HG02623 (cell line): ENCODE results near the gene NGEF.

Experiments used
- ATAC-seq: cut with Tn5 transposase; IDR thresholded peaks from one replicate; pipeline ENCODE4 v1.9.1; 2021; ENCODE audit warnings: moderate library complexity; ENCODE audit not compliant: unreplicated experiment

NGEF gene

DNA sequence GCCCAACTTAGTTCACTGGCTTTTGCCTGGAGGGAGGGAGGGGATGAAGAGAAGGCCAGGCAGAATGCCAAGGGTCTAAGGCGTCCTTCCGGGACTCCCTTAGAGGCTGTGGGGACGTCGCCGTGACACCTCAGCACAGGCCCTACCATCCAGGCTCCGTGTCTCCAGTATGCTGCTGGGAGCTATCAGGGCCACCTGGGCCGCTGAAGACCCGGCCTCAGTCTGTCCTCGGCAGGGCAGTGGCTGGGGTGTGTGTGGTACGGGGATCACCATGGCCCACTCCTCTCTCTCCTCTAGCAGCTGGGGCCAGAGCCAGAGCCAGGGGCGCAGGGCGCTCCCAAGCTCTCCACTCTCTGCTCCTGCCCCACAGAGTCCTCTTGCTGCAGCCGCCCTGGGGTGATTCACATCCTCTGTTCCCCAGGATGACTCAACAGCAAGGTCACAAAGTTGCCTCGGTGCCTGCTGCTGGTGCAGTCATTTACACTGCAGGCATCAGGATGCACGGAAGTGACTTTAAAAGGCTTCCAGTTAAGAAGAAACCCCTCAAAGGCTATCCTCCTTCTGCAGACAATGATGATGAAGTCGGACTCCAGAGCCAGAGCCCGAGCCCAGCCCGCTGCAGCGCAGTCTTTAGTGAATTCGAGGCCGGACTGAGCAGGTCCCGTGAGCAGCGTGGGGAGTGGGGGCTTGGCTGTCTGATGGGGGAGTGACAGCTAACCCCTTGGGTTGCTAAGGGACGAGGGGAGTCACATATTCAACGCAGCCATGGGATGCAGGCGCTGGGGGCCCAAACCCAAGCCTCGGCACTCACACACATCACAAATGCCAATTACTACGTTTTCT, 111.1 kb downstream of the NGEF start:
- no peak for ATAC-seq

DNA sequence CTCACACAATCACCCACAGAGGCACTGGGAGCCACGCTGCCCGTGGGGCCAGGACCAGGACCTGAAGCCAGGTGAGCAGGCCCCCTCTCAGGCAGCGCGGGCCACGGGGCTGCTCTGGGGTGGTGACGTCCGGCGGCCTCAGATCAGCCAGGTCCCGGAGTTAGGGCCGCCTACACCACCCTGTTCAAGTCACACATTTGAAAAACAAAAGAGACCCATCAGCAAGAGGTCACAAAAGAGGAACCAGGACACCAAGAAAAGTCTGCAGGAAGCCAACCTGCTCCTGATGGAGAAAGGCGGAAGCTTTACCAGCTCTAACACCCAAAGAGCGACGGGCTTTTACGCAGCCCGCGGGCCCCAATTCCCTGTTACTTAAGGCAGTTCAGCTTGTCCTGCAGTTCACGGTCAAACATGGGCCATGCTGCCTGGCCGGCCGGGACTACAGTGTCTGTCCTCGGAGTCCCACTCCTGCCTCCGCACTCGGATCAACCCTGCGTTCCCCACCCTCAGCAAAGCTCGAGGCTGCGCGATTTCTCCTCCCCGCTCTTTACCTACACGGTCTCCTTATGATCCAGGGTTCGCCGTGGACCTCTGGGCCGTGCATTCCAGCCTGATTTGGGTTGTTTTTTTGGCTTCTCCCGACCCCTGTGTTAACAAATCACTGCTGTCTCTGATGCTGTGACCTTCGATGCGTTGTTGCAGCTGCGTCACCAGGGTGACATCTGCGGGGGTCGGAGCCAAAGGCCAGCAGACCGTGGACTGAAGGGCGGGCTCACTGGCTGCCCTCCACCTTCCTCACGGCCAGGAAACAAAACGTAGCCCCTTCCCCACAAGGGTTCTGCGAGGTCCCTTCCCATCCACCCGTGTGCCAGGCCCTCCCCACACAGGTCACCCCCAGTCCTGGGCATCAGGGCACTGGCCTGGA, 112.0 kb downstream of the NGEF start:
- no peak for ATAC-seq

DNA sequence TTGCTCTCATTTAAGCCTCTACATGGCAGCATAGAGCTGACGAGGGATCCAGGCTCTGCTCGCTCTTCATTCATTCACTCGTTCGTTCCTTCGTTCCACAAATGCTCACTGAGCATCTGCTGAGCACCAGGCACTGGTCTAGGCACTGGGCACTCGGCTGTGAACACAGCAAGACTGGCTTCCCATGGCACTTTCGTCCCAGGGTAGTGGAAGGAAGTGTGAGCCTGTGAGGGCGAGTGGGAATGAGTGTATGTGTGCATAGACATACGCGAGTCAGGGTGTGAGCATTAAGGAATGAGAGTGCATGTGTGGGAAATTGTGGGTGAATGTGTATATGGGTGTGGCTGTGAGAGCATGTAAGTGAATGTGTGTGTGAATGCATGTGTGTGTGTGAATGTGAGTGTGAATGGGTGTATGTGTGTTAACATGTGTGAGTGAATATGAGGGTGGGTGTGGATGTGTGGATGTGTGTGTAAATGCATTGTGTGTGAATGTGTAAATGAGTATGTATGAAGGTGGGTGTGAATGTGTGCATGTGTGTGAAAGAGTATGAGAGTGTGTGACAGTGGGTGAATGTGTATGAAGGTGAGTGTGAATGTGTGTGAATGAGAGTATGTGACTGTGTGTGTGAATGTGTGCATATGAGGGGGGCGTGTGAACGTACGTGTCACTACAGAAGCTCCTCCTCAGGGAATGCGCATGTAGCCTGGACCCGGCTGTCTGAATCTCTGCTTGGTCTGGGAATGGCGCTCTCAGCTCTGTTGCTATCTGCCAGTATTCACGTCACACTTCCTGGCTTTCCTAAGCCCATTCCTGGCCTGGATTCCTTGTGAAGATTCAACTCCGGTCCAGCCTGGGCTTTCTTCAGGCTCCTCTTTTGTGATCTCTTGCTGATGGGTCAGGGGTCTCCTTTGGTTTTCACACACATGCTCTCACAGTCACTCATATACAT, 114.2 kb downstream of the NGEF start:
- ATAC-seq, result no peak

DNA sequence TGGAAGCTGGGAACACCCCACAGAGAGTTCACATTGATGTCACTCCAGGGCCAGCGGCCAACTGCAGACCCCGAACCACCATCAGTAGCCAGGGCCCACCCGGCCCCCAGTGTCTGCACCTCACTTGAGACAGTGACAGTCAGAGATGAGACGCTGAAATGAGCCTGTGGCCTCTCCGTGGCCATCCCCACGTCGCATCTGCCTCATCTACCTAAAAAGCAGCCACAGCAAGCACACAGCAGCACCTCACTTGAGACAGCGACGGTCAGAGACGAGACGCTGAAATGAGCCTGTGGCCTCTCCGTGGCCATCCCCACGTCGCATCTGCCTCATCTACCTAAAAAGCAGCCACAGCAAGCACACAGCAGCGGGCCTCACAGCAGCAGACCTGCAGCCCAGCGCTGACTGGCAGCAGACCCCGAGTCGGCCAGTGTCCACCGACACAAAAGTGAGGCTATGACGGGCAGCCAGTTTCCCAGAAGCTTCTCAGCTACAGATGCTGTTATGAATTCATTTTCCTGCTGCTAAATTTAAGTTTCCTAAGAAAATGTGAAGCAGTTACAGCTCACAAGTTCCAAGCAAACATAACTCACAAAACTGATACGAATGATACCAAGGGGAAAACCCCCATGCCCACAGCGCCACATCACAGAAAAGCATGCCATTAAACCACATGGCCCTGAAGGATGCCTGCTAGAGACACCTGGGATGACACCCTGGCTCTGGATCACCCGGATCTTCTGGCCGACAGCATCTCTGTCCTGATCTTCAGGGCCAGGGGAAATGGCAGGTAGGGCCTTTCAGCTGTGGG, 115.3 kb downstream of the NGEF start:
- ATAC-seq, result no peak

DNA sequence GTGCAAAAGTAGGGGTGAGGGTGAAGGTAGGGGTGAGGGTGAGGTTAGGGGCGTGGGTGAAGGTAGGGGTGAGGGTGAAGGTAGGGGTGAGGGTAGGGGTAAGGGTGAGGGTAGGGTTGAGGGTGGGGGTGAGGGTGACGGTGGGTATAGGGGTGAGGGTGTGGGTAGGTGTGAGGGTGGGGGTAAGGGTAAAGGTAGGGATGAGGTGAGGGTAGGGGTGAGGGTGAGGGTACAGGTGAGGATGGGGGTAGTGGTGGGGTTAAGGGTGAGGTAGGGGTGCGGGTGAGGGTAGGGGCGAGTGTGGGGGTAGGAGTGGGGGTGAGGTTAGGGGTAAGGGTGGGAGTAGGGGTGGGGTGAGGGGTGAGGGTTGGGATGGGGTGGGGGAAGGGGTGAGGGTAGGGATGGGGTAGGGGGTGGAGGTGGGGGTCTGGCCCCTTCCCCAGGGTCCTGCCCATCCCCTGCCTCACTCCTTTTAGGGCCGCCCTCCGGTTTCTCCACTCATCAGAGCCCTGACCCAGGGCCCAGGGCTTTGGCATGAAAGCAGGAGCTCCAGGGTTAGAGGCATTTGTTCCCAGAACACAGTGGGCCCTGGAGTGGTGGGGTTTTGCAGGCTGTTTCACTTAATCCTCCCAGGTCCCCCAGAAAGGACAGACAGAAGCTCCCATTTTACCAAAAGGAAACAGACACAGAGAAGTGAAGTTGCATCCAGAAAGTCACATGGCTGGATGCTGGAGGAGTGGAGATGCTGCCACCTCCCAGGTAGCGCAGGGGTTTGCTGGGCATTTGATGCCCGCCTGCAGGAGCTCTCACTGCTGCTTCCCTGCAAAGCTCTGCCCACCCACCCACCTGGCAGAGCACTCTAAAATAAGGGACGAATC, 116.1 kb downstream of the NGEF start:
- no peak for ATAC-seq

DNA sequence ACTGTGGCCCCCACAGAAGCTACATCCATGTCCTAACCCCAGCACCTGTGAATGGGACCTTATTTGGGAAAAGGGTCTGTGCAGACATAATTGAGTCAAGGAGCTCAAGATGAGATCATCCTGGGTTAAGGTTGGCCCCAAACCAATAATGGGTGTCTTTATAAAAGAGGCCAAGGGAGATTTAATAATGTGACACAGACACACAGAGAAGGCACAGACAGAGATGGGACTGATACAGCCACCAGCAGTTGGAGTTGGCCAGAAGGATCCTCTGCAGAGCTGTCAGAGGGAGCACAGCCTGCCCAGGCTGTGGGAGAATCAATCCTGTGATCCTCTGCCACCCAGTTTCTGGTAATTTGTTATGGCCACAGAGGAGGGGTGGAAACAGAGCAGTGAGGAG, 116.9 kb downstream of the NGEF start:
- no peak for ATAC-seq

DNA sequence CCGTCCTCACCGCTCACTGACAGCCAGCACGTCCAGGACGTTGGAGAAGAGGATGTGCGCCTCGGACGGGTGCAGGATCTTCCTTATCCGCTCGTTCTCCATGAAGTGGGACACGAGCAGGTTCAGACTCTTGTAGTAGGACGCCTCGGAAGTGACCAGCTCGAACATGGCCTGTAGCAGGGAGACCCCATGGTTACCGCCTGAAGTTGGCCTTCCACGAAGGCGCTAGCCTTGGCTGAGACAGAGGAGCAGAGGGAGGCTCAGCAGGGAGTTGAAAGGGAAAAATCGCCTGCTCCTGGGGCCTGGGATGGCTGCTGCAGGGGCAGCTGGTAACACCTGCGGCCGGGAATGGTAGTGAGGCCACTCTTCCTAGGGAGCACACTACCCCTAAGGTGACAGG, 118.3 kb downstream of the NGEF start:
- no peak for ATAC-seq

DNA sequence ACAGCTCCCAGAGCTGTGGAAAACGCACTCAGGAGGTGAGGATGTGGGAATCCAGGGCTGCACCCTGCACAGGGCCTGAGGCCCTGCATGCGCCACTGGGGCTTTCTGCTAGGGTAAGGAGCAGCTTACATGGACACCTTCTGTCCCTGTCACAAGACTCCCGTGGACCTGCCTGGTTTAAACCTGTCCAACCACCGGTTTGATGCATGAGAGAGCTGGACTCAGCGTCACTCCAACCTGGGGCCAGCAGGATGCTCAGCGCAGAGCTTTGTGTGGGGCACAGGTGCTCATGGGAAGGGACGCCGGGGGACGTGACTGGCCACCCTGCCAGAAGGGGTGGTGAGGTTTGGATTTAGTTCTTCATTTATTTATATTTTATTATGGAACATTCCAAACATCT, 118.8 kb downstream of the NGEF start:
- no peak for ATAC-seq

DNA sequence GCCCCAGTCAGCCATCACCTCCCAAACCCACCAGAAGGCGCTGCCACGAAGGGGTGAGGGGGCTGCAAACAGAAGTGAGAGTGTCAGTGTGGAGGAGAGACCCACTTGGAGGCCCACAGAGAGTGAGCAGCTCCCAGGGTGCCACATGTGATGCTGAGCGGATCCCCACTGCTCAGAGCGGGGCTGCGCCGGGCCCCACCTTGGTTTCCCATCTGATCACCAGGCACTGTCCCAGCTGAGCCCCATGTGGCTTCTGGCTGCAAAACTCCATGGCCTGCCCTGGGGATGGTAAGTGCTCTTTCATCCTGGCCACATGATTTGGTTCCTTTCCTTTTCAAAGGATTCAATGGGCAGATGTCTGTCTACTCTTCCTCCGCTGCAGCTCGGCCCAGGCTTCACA, 119.2 kb downstream of the NGEF start:
- ATAC-seq, result no peak

DNA sequence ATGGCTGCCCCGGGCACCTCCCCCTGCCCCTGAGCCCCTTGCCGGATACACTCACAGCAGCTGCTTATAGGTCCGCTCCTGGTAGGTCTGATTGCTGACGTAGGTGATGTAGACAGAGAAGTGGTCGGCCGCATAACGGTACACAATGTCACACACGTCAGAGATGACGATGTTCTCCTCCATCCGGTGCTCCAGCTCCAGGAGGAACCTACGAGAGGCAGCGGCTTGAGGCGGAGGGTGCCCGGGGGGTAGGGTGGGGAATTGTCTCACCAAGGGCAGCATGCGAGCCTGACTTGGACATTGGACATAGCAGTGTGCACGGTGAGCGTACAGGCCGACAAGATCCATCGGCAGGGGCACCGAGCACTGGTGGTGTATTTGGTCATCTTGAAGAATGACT, 120.2 kb downstream of the NGEF start:
- no peak for ATAC-seq

DNA sequence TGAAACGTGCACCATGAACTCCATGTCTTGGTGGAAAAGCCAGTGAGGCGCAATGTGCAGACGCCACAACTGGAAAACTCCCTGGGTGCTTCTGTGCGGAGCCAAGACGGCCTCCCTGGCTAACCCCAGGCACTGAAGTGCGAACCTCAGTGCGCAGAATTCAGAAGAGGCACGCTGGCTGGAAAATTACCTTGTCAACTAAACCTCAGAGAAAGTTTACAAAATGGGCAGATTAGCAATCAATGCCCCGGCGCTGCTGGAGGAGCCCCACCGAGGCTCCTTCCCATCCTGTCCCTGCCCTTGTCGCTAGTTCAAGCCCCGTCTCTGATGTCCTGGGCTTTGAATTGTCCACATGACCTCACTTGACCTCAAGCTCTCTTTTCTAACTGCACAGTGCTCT, 120.8 kb downstream of the NGEF start:
- no peak for ATAC-seq

DNA sequence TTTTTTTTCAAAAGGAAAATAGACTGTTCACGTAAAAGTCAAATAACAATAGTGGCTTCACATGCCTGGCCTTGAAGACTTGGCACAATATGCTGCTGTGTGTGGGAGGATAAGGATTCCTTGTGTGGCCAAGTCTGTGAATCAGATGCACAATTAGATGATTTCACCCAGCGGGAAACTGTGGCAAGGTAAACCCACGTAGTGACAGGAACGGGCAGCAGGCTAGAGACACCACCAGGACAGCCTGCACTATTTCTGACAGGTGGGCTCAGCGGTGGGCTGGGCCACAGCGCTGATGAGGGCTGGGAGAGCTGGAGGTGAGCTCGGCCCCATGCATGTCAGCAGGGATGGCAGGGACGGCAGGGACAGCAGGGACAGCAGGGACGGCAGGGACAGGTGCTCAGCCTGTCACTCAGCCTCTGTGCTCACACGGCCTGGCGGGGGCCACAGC, 121.4 kb downstream of the NGEF start:
- ATAC-seq, result no peak

DNA sequence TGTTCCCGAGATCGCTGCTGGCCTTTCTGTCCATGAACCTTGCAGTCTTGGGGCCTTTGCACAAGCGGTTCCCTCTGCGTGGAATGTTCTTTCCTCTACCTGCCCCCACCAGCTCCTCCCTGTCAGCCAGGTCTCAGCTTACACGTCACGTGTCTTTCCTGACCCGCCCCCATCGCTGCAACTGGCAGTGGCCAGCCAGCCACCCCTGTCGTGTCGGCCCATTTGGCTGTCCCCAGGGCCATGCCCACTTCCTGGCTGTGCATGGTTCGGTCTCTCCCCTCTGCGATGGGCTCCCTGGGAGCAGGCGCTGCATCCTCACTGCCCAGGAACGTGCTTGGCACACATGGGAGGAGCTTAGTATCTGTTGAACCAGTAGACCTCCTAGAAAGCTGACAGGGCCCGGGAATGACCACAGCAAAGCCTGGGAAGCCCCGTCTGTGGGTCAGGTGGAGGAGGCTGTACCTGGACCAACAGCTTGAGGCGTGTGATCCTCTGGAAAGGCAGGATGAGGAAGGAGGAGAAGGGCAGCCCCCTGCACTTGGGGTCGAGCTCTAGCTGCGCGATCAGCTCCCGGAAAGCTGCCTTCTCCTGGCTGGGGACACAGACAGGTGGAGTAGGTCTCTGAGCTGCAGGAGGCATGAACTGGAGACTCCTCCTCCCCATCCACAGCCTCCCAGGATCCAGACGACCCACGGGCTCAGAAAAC, 122.0 kb downstream of the NGEF start:
- ATAC-seq, result no peak

DNA sequence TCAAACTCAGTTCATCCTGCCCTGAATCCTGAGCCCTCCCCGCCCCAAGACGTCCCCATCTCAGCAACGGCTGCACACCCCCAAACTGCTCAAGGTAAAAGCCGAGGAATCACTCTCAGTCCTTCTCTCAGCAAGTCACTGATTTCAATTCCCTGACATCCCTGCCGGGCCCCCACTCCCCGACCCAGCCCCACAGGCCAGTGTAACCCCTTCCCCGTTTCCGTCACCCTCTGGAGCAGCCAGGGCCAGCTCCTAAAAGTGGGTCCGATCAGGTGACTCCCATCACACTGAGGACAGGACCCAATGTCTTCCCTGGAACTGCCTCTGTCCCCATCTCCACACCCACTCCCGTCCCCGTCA, 122.5 kb downstream of the NGEF start:
- ATAC-seq, result no peak

DNA sequence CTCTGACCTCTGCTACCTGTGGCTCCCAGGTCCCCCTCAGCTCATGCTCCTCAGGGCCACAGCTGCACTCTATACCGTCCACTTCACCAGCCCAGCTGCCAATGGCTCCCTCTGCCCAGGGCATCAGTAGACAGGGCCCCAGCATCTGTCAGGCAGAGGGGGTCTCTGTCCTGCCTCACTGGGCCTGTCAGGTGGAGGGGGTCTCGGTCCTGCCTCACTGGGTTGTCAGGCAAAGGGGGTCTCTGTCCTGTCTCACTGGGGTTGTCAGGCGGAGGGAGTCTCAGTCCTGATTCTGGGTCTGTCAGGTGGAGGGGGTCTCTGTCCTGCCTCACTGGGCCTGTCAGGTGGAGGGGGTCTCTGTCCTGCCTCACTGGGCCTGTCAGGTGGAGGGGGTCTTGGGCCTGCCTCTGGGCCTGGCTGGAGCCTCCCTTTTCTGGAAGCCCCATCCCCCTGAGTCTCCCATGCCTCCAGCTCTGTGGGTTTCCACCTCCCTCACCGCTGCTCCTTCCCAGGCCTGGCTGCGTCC, 123.1 kb downstream of the NGEF start:
- ATAC-seq, result no peak

DNA sequence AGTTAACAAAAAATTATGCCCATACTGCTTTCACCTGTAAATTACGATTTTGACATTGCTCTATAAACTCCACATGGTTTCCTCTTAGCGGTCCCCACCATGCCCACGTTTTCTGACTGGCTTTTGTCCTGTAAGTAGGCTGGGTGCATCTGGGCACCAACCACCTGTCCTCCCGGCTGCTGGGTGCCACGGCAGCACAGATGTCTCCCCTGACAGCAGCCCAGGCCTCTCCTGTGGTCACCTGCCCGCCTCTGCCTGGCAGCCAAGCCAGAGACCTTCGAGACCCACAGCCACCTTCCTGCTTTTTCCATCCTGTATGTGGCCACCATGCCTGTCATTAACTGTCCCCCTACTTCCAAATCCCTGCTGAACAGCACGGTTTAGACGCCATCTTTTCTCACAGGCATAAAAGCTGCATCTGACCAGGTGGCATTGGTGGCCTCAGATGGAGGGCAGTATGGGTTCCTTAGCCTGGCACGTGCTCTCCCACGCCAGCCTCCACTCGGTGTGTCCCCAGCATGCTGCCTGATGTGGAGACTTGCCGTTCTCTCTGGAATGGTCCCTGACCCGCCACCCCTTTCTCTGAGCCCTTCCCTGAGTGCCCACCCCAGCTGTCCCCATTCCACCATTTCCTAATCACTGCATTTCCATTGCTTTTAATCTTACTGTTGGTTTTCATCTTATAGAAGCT, 124.1 kb downstream of the NGEF start:
- ATAC-seq, result no peak

DNA sequence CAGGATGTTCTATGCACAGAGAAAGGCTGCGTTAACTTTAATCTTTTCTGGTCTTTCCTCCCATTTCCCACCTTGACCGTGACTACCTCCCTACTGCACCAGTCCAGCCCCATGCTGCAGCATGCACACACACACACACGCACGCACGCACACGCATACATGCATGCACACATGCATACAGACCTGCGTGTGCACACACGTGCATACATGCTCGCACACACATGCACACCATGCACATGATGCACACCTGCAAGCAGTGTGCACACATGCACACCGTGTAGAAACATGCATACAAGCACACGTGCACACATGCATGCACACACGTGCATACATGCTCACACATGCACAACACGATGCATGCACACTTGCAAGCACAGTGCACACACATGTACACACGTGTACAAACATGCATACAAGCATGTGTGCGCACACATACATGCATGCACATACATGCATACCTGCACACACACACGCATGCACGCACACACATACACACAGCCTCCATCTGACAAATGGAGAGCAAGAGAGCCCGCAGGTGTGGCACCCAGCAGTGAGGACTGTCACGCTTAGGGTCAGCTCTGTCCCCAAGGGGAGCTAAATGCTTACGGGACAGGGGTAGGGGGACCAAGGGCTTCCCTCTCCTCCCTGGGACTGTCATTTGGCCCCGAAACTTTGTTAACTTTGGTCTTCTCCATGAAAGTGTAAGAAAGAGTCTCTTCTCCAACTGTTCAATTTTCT, 124.8 kb downstream of the NGEF start:
- no peak for ATAC-seq
